Endothelial cell of umbilical vein (primary cell): Measurements from ENCODE around the gene LTBP1. TPM values are rescaled to one million over a fixed set of nuclear protein-coding genes. Genes with fewer than 3 reads are reported as not detected.

Experiments
- BruUV-seq: library from RNA; stranded (reverse); fragments of 400-500 nt; replicated peaks from 2 replicates; lab custom pipeline; 2021; lab: Mats Ljungman, UMichigan
- CTCF ChIA-PET: fragments of 300-600, 350-600 bp; sonication (Branson Sonifier 250); formaldehyde crosslinking; loops from one replicate; lab custom pipeline; 2021; ENCODE audit warnings: antibody characterized with exemption, inconsistent platforms; lab: Charles Lee
- POLR2A ChIA-PET: fragments of 300-600, 350-600 bp; sonication (Branson Sonifier 250); formaldehyde crosslinking; loops from one replicate; lab custom pipeline; 2021; ENCODE audit warnings: antibody characterized with exemption, inconsistent platforms; lab: Charles Lee
- DNase-seq: peaks from one replicate; pipeline ENCODE4 v3.0.0-alpha.2; 2011; ENCODE audit warnings: low read depth, low spot score
- FAIRE-seq: peaks from 2 replicates; lab custom pipeline; 2011; peaks lifted over from hg19 to GRCh38; lab: Jason Lieb, UNC
- H2AFZ ChIP-seq: 2 replicates; pipeline ENCODE4 v1.6.0; 2012; ENCODE audit warnings: low read depth, low read length, control low read depth, inconsistent platforms
- H3K27ac ChIP-seq: 2 replicates; pipeline ENCODE4 v1.5.1; 2011; ENCODE audit warnings: low read depth, mild to moderate bottlenecking, control low read depth, low read length, moderate library complexity; ENCODE audit not compliant: insufficient read depth
- H3K27me3 ChIP-seq, 2 experiments: 2 replicates each; pipeline versions ENCODE4 v1.6.0 to v1.6.1; 2011; ENCODE audit warnings: low read length in 2 of 2, mixed read lengths in 1 of 2; ENCODE audit not compliant: control insufficient read depth in 2 of 2, insufficient read depth in 2 of 2
- H3K36me3 ChIP-seq, 2 experiments: 2 replicates in 1 of 2; 3 replicates in 1 of 2; pipeline ENCODE4 v1.5.1; 2011; ENCODE audit warnings: low read length in 2 of 2, mild to moderate bottlenecking in 1 of 2, moderate library complexity in 1 of 2; ENCODE audit not compliant: control insufficient read depth in 2 of 2, insufficient read depth in 2 of 2; ENCODE audit errors: extremely low read depth in 1 of 2
- H3K4me1 ChIP-seq: 3 replicates; pipeline ENCODE4 v1.5.1; 2011; ENCODE audit warnings: mild to moderate bottlenecking, low read length; ENCODE audit not compliant: control insufficient read depth, insufficient read depth; ENCODE audit errors: extremely low read depth
- H3K4me2 ChIP-seq: 2 replicates; pipeline ENCODE4 v1.6.1; 2011; ENCODE audit warnings: low read length, control low read depth, mixed read lengths; ENCODE audit not compliant: insufficient read depth
- H3K4me3 ChIP-seq, 3 experiments: fragments of 200-600 bp in 1 of 3; sonication (generic), shearing (Covaris generic) in 1 of 3; replicated peaks in 1 of 3; 2 replicates each; pipeline ENCODE4 v1.5.1; 2011 to 2016; ENCODE audit warnings: control low read depth in 3 of 3, low read length in 3 of 3, mild to moderate bottlenecking in 2 of 3, inconsistent platforms in 1 of 3, low read depth in 1 of 3, moderate library complexity in 1 of 3; ENCODE audit not compliant: insufficient read depth in 1 of 3
- H3K79me2 ChIP-seq: 2 replicates; pipeline ENCODE4 v1.6.0; 2012; ENCODE audit warnings: low read length, inconsistent platforms; ENCODE audit not compliant: control insufficient read depth, insufficient read depth
- H3K9ac ChIP-seq: replicated peaks from 2 replicates; pipeline ENCODE3; 2011; ENCODE audit warnings: low read length, control low read depth; ENCODE audit not compliant: insufficient read depth; ENCODE audit errors: extremely low read depth
- H3K9me1 ChIP-seq: replicated peaks from 3 replicates; pipeline ENCODE4 v1.6.0; 2011; ENCODE audit warnings: mild to moderate bottlenecking, low read length; ENCODE audit not compliant: control insufficient read depth, insufficient read depth; ENCODE audit errors: extremely low read depth
- H3K9me3 ChIP-seq: replicated peaks from 2 replicates; pipeline ENCODE4 v1.5.1; 2012; ENCODE audit warnings: low read length, inconsistent platforms; ENCODE audit not compliant: control insufficient read depth, insufficient read depth
- H4K20me1 ChIP-seq: replicated peaks from 2 replicates; pipeline ENCODE3; 2011; ENCODE audit warnings: mild to moderate bottlenecking, low read length; ENCODE audit not compliant: control insufficient read depth, insufficient read depth; ENCODE audit errors: extremely low read depth
- CTCF ChIP-seq, 2 donors: IDR thresholded peaks; 1 replicate in 1 of 2; 2 replicates in 1 of 2; pipeline ENCODE4 v1.5.1; 2011; ENCODE audit warnings: low read length in 2 of 2, mild to moderate bottlenecking in 2 of 2, moderate library complexity in 2 of 2, control low read depth in 1 of 2, inconsistent platforms in 1 of 2, low read depth in 1 of 2; ENCODE audit not compliant: insufficient read depth in 1 of 2; ENCODE audit errors: extremely low read depth in 1 of 2
- EZH2 ChIP-seq: IDR thresholded peaks from 2 replicates; pipeline ENCODE4 v1.6.1; 2012; ENCODE audit warnings: borderline replicate concordance, low read depth, mild to moderate bottlenecking, moderate library complexity, low read length, inconsistent platforms; ENCODE audit not compliant: severe bottlenecking
- FOS ChIP-seq: IDR thresholded peaks from 2 replicates; pipeline ENCODE4 v1.6.1; 2011; ENCODE audit warnings: mild to moderate bottlenecking, low read length, moderate library complexity, borderline replicate concordance; ENCODE audit not compliant: insufficient read depth
- GATA2 ChIP-seq: IDR thresholded peaks from 2 replicates; pipeline ENCODE4 v1.7.0; 2011; ENCODE audit warnings: low read depth, mild to moderate bottlenecking, moderate library complexity, mixed read lengths, low read length; ENCODE audit not compliant: insufficient read length, insufficient read depth
- JUN ChIP-seq: IDR thresholded peaks from 2 replicates; pipeline ENCODE4 v1.6.1; 2011; ENCODE audit warnings: borderline replicate concordance, low read depth; ENCODE audit not compliant: insufficient read length, insufficient read depth
- MYC ChIP-seq: IDR thresholded peaks from one replicate; pipeline ENCODE4 v1.6.1; 2011; ENCODE audit warnings: mild to moderate bottlenecking, low read depth, low read length
- POLR2A ChIP-seq: IDR thresholded peaks from 2 replicates; pipeline ENCODE4 v1.6.1; 2012; ENCODE audit warnings: low read depth, mild to moderate bottlenecking, control low read depth, low read length
- POLR2AphosphoS5 ChIP-seq: IDR thresholded peaks from 2 replicates; pipeline ENCODE4 v1.6.1; 2012; ENCODE audit warnings: low read depth, mild to moderate bottlenecking, control low read depth, low read length, moderate library complexity; ENCODE audit not compliant: insufficient read depth
- dilution Hi-C: fragments of 300-500 bp; cut with MboI; formaldehyde crosslinking; loops from one replicate; pipeline ENCODE4 v1.15.0; 2019; ENCODE audit warnings: low sequenced_read_pairs; ENCODE audit not compliant: extremely low pct_ligation_motif_present
- intact Hi-C: fragments of 100-400 bp; cut with micrococcal nuclease; formaldehyde crosslinking; loops from one replicate; pipeline ENCODE4 v1.10.0; 2022
- polyA plus RNA-seq, 4 experiments: library from polyadenylated mRNA; depleted of rRNA in 3 of 4; stranded (reverse) in 3 of 4; unstranded in 1 of 4; fragments of >200 nt; gene quantifications; 2 replicates each; pipeline versions ENCODE4 v1.2.1 to v1.2.3, GENCODE V29; 2011 to 2012; ENCODE audit warnings: missing spikeins in 1 of 4
- total RNA-seq: library from RNA; stranded (reverse); gene quantifications from 2 replicates; pipeline ENCODE4 v1.2.3, GENCODE V29; 2021
- TF ChIP-seq, protein P1 (sequence below): IDR thresholded peaks from 2 replicates; pipeline ENCODE4 v1.6.1; 2011; ENCODE audit not compliant: insufficient read depth, insufficient read length

Gene LTBP1
- total and polyA plus RNA-seq, 2 donors (not counting 3 experiments of a cell fraction or from before 2014, with no cell fraction given): 57.4 to 68.2 TPM

DNA sequence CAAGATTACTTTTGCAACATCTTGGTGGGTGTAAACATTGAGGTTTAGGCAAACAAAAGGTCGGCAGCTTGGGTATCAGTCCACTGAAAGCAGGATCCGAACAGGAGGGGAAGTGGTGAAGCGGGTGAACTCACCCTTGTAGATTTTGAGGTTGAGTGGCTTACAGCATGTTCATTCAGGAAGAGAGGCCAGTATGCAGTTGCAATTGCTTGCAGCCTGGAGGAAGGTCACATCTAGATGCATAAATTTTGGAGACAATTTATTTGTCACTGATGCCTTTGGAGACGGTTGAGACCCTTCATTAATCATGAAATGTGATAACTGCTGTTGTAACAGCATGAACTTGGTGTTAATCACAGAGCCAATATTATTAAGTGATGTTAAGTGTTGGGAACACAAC lies 131.1 kb downstream of the LTBP1 start:
- Histone ChIP-seq H2AFZ (no peak overlapping the region), H3K79me2 (no peaks in the 10 kb centered on the region), H3K27me3 (no peaks in the 10 kb centered on the region), H3K9me1 (no peaks in the 10 kb centered on the region), H3K4me1 (peaks cover 10% of the 10 kb centered on the region), H3K36me3 (no peaks in the 10 kb centered on the region), H3K27ac (no peak overlapping the region), H4K20me1 (no peaks in the 10 kb centered on the region), H3K9ac (no peak overlapping the region), H3K9me3 (no peaks in the 10 kb centered on the region), H3K4me3 (no peak overlapping the region), H3K4me2 (no peak overlapping the region)
- FAIRE-seq (no peak), DNase-seq (no peak)
- intact Hi-C loops: no loop called here
- no peak for TF ChIP-seq FOS
- TF ChIP-seq POLR2AphosphoS5: no peak
- TF ChIP-seq, protein P1, sequence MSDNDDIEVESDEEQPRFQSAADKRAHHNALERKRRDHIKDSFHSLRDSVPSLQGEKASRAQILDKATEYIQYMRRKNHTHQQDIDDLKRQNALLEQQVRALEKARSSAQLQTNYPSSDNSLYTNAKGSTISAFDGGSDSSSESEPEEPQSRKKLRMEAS: no peak
- no peak for TF ChIP-seq GATA2
- TF ChIP-seq MYC: no peak
- no peak for TF ChIP-seq POLR2A
- TF ChIP-seq CTCF (IDR thresholded peaks at IDR 0.05; ENCODE audit: extremely low read depth in 1 of 2, insufficient read depth in 1 of 2, low read depth in 1 of 2, low read length in 2 of 2): no peak
- no peak for TF ChIP-seq JUN
- no peak for TF ChIP-seq EZH2
- dilution Hi-C loops: no loop called here
- no TSS peak for BruUV-seq
- POLR2A ChIA-PET: no interaction called here
- CTCF ChIA-PET: no interaction called here
